SK-N-SH treated with all-trans-retinoic acid at 6 μM for 48 hours (cell line): Measurements from ENCODE around the gene SBF2.

Experiments used
- ARNTL ChIP-seq: fragments of 450-650 bp; formaldehyde crosslinking; IDR thresholded peaks from 2 replicates; pipeline ENCODE4 v1.5.0; 2020; ENCODE audit warnings: low read depth, mild to moderate bottlenecking, moderate library complexity, borderline replicate concordance
- ESRRG ChIP-seq: fragments of 250-450 bp; sonication (Bioruptor Pico); IDR thresholded peaks from 2 replicates; pipeline ENCODE4 v1.6.1; 2021; ENCODE audit warnings: mild to moderate bottlenecking
- GLIS3 ChIP-seq: fragments of 250-450 bp; sonication (Bioruptor Pico); IDR thresholded peaks from 2 replicates; pipeline ENCODE4 v1.5.0; 2020; ENCODE audit warnings: mild to moderate bottlenecking, moderate library complexity
- ISL1 ChIP-seq: fragments of 250-450 bp; sonication (Bioruptor Pico); IDR thresholded peaks from 2 replicates; pipeline ENCODE4 v2.1.2; 2022; ENCODE audit warnings: mild to moderate bottlenecking, moderate library complexity
- PATZ1 ChIP-seq: fragments of 250-450 bp; sonication (Bioruptor Pico); IDR thresholded peaks from 2 replicates; pipeline ENCODE4 v1.8.0; 2020; ENCODE audit warnings: mild to moderate bottlenecking, moderate library complexity, borderline replicate concordance
- PPARA ChIP-seq: fragments of 250-450 bp; sonication (Bioruptor Pico); IDR thresholded peaks from 2 replicates; pipeline ENCODE4 v1.5.0; 2020; ENCODE audit warnings: mild to moderate bottlenecking, borderline replicate concordance
- SNAI2 ChIP-seq: fragments of 250-450 bp; sonication (Bioruptor Pico); IDR thresholded peaks from 2 replicates; pipeline ENCODE4 v1.5.0; 2020; ENCODE audit warnings: mild to moderate bottlenecking, moderate library complexity
- TOX ChIP-seq: fragments of 250-450 bp; sonication (Bioruptor Pico); IDR thresholded peaks from 2 replicates; pipeline ENCODE4 v1.8.0; 2021; ENCODE audit warnings: mild to moderate bottlenecking, moderate library complexity, borderline replicate concordance
- ZFP3 ChIP-seq: fragments of 250-450 bp; sonication (Bioruptor Pico); IDR thresholded peaks from 2 replicates; pipeline ENCODE4 v1.5.0; 2020; ENCODE audit warnings: mild to moderate bottlenecking, moderate library complexity
- ZFP30 ChIP-seq: fragments of 450-650 bp; formaldehyde crosslinking; IDR thresholded peaks from 2 replicates; pipeline ENCODE4 v1.5.0; 2022; ENCODE audit warnings: mild to moderate bottlenecking, moderate library complexity
- ZNF565 ChIP-seq: fragments of 450-650 bp; formaldehyde crosslinking; conservative IDR thresholded peaks from 2 replicates; pipeline ENCODE4 v1.5.0; 2020; ENCODE audit warnings: low read depth, mild to moderate bottlenecking, moderate library complexity
- ZNF70 ChIP-seq: fragments of 450-650 bp; formaldehyde crosslinking; IDR thresholded peaks from 2 replicates; pipeline ENCODE4 v1.5.0; 2020; ENCODE audit warnings: mild to moderate bottlenecking, moderate library complexity
- TF ChIP-seq, protein P1 (sequence below): fragments of 250-450 bp; sonication (Bioruptor Pico); IDR thresholded peaks from 2 replicates; pipeline ENCODE4 v1.5.1; 2020; ENCODE audit warnings: low read depth, mild to moderate bottlenecking, moderate library complexity
- TF ChIP-seq, protein P2 (sequence below): fragments of 250-450 bp; sonication (Bioruptor Pico); IDR thresholded peaks from 2 replicates; pipeline ENCODE4 v1.5.1; 2021; ENCODE audit warnings: mild to moderate bottlenecking, moderate library complexity

GRCh38 chr11:10096987-10097386 is 197.0 kb downstream of the SBF2 start:
- no peak for TF ChIP-seq ESRRG
- TF ChIP-seq SNAI2: no peak
- no peak for TF ChIP-seq PATZ1 (CRISPR knock-in tag)
- TF ChIP-seq, protein P1, sequence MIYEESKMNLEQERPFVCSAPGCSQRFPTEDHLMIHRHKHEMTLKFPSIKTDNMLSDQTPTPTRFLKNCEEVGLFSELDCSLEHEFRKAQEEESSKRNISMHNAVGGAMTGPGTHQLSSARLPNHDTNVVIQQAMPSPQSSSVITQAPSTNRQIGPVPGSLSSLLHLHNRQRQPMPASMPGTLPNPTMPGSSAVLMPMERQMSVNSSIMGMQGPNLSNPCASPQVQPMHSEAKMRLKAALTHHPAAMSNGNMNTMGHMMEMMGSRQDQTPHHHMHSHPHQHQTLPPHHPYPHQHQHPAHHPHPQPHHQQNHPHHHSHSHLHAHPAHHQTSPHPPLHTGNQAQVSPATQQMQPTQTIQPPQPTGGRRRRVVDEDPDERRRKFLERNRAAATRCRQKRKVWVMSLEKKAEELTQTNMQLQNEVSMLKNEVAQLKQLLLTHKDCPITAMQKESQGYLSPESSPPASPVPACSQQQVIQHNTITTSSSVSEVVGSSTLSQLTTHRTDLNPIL (CRISPR knock-in tag): no peak
- TF ChIP-seq ARNTL (CRISPR knock-in tag): no peak
- no peak for TF ChIP-seq ZNF565 (CRISPR knock-in tag)
- no peak for TF ChIP-seq ZNF70 (CRISPR knock-in tag)
- no peak for TF ChIP-seq ZFP3 (CRISPR knock-in tag)
- TF ChIP-seq ZFP30 (CRISPR knock-in tag): no peak
- no peak for TF ChIP-seq PPARA (CRISPR knock-in tag)
- TF ChIP-seq, protein P2, sequence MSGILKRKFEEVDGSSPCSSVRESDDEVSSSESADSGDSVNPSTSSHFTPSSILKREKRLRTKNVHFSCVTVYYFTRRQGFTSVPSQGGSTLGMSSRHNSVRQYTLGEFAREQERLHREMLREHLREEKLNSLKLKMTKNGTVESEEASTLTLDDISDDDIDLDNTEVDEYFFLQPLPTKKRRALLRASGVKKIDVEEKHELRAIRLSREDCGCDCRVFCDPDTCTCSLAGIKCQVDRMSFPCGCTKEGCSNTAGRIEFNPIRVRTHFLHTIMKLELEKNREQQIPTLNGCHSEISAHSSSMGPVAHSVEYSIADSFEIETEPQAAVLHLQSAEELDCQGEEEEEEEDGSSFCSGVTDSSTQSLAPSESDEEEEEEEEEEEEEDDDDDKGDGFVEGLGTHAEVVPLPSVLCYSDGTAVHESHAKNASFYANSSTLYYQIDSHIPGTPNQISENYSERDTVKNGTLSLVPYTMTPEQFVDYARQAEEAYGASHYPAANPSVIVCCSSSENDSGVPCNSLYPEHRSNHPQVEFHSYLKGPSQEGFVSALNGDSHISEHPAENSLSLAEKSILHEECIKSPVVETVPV (CRISPR knock-in tag): no peak
- no peak for TF ChIP-seq GLIS3
- TF ChIP-seq ISL1 (CRISPR knock-in tag): no peak
- TF ChIP-seq TOX (CRISPR knock-in tag): no peak
